Chondrocyte (in vitro differentiated cells): ENCODE results near the gene DGKB. TPM values are rescaled to one million over a fixed set of nuclear protein-coding genes. Genes with fewer than 3 reads are reported as not detected.

Source experiments
- DNase-seq: peaks from one replicate; pipeline ENCODE4 v3.0.0; 2021; ENCODE audit warnings: mixed read lengths, low spot score
- H3K27ac Mint-ChIP-seq: one replicate; pipeline ENCODE4 v1.8.0; 2021; ENCODE audit warnings: mild to moderate bottlenecking, moderate library complexity, mixed read lengths; ENCODE audit not compliant: unreplicated experiment
- H3K27me3 Mint-ChIP-seq: 2 replicates; pipeline ENCODE4 v1.8.0; 2021; ENCODE audit warnings: low read depth, mixed read lengths
- H3K36me3 Mint-ChIP-seq: 2 replicates; pipeline ENCODE4 v1.8.0; 2021; ENCODE audit warnings: low read depth, mixed read lengths
- H3K4me1 Mint-ChIP-seq: 2 replicates; pipeline ENCODE4 v1.8.0; 2021; ENCODE audit warnings: low read depth, mild to moderate bottlenecking, mixed read lengths
- H3K4me3 Mint-ChIP-seq: one replicate; pipeline ENCODE4 v1.8.0; 2021; ENCODE audit warnings: mild to moderate bottlenecking, moderate library complexity, mixed read lengths; ENCODE audit not compliant: unreplicated experiment
- H3K9me3 Mint-ChIP-seq: 2 replicates; pipeline ENCODE4 v1.8.0; 2021; ENCODE audit warnings: low read depth, mixed read lengths
- total RNA-seq: library from RNA; stranded (reverse); gene quantifications from 3 replicates; pipeline ENCODE4 v1.2.1, GENCODE V29; 2021
- TF ChIP-seq, protein P1 (sequence below): fragments of 200-600 bp; sonication (generic); IDR thresholded peaks from 2 replicates; pipeline ENCODE4 v1.5.0; 2021; ENCODE audit warnings: antibody characterized with exemption, mild to moderate bottlenecking, moderate library complexity

DGKB gene
- total RNA-seq, 1 donor from 2014 or later = 0.60 TPM

DNA sequence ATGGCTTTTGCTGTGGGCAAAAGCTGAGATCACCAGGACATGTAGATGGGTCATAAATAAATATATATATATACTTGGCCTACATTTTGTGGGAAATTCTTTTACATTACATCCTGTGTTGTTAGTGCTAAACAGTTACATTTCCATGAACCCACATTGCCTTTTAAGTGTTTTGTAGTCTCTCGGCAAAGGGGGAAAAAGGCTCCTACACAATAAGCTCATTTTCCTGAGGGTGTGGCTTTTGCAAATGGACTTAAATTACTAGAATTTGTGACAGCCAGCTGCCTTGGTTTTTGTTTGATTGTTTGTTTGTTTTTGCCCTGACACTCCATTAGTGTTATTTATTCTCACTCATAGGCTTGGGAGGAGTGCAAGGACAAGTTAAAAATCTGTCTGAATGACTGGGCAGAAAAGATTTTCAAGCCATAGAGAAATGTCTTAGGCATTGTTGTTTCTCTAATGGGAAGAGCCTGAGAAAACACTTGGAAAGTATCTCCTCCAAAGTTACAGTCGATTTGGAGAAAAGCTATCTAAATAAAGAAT, 128.8 kb downstream of the DGKB start:
- no peak for DNase-seq
- peaks cover under 1% of the 10 kb centered on the region for H3K4me1 Mint-ChIP-seq

DNA sequence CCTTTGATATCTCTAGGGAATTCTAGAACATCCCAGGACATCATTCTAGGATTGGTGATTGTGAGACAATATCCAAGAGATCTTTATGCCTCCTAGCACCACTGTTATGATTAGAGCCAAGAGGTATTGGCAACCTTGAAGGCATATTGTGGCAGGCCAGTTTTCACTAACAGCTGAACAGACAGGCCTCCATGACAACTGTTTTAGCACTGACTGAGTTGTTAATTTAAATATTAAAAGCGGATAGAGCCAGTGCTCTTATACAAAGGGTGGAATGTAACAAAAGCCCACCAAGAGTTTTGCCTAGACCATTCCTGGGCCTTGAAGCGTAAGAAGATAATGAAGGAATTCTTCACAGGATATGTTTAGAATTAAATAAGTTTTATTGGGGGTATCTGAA, 131.9 kb downstream of the DGKB start:
- DNase-seq = no peak
- Mint-ChIP-seq H3K27ac (no peak overlapping the region), H3K36me3 (no peaks in the 10 kb centered on the region), H3K9me3 (peaks cover 1% of the 10 kb centered on the region), H3K4me1 (peaks cover 26% of the 10 kb centered on the region), H3K4me3 (no peak overlapping the region), H3K27me3 (no peaks in the 10 kb centered on the region)
- TF ChIP-seq, protein P1, sequence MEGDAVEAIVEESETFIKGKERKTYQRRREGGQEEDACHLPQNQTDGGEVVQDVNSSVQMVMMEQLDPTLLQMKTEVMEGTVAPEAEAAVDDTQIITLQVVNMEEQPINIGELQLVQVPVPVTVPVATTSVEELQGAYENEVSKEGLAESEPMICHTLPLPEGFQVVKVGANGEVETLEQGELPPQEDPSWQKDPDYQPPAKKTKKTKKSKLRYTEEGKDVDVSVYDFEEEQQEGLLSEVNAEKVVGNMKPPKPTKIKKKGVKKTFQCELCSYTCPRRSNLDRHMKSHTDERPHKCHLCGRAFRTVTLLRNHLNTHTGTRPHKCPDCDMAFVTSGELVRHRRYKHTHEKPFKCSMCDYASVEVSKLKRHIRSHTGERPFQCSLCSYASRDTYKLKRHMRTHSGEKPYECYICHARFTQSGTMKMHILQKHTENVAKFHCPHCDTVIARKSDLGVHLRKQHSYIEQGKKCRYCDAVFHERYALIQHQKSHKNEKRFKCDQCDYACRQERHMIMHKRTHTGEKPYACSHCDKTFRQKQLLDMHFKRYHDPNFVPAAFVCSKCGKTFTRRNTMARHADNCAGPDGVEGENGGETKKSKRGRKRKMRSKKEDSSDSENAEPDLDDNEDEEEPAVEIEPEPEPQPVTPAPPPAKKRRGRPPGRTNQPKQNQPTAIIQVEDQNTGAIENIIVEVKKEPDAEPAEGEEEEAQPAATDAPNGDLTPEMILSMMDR = no peak

More for the DNA sequence above, 128.8 kb downstream of the DGKB start:
- TF ChIP-seq, protein P1 = no peak
- H3K4me3 Mint-ChIP-seq = no peak overlapping the region
- no peak overlapping the region for H3K27ac Mint-ChIP-seq
- peaks cover 2% of the 10 kb centered on the region for H3K36me3 Mint-ChIP-seq
- peaks cover 16% of the 10 kb centered on the region for H3K9me3 Mint-ChIP-seq
- no peaks in the 10 kb centered on the region for H3K27me3 Mint-ChIP-seq

DNA sequence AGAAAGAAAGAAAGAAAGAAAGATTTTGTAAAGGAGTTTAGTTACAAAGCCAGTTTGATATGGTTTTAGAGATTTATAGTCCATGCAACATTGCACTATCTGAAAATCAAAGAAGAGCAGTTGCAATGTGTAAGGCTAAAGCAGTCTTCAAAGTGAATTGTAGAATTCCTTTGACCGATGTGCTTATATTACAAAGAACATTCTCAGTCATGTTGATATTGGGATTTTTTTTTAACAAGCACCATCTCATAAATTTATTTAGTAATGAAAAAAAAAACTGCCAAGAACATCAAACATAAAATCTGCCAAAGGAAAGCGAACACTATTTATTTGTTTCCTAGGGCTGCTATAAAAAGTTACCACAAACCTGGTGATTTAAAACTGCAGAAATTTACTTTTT, 133.3 kb downstream of the DGKB start:
- H3K4me3 Mint-ChIP-seq = no peak overlapping the region
- TF ChIP-seq, protein P1 = no peak
- H3K4me1 Mint-ChIP-seq = peaks cover 32% of the 10 kb centered on the region
- no peaks in the 10 kb centered on the region for H3K36me3 Mint-ChIP-seq
- H3K27ac Mint-ChIP-seq = no peak overlapping the region
- no peaks in the 10 kb centered on the region for H3K27me3 Mint-ChIP-seq
- H3K9me3 Mint-ChIP-seq = no peaks in the 10 kb centered on the region
- DNase-seq = no peak

DNA sequence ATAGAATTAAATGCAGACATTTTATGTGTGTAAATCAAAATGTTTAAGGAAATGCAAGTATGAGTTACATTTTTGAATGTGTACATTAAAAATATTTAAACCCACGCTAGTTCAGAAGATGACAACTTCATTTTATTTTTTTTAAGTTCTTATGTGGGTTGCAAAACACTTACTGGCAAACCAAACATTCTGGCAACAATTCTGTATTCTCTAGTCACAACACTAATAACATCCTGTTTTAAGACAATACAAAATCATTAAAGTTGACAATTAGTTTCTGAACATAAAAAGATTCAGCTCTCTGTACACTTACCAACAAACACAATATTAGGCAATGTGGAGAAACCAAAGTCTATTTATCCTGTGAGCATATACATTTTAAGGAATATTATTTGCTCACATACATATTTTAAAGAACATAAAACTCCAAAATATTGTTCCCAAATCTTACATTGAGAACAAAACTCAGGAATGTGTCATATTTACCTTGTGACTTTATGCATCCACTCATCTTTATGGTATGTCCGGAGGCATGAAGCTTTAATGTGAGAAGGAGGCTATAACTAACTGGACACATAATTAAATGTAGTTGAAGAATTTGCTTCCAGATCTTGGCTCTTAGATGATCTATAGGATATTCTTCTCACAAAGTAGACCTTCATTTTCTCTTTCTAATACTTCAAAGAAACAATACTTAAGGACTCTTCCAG, 134.7 kb downstream of the DGKB start:
- TF ChIP-seq, protein P1 = no peak
- Mint-ChIP-seq H3K36me3 (no peaks in the 10 kb centered on the region), H3K9me3 (no peaks in the 10 kb centered on the region), H3K4me3 (no peak overlapping the region), H3K4me1 (peaks cover 40% of the 10 kb centered on the region), H3K27ac (no peak overlapping the region), H3K27me3 (no peaks in the 10 kb centered on the region)
- DNase-seq = no peak

DNA sequence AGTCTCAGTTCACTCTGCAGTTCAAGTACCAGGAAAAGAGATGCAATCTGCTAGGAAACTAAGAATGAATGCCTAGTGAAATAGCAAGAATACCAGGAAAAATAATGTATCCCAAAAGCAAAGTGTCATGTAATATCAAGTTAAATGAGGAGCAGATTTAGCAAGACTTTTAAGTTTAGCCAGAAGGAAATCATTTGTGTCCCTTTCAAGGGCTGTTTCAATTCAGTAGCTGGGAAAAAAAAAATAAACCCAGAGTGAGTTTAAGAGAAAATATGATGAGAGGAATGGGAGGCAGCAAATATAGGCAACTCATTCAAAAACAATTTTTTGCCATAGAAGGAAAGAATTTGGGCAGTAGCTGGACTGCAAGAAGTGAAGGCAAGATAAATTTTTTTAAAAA, 135.8 kb downstream of the DGKB start:
- no peaks in the 10 kb centered on the region for H3K27me3 Mint-ChIP-seq
- DNase-seq = no peak
- H3K36me3 Mint-ChIP-seq = no peaks in the 10 kb centered on the region
- H3K4me3 Mint-ChIP-seq = no peak overlapping the region
- no peak overlapping the region for H3K27ac Mint-ChIP-seq
- no peaks in the 10 kb centered on the region for H3K9me3 Mint-ChIP-seq
- peaks cover 51% of the 10 kb centered on the region for H3K4me1 Mint-ChIP-seq
- TF ChIP-seq, protein P1 = no peak
